GM18873 (cell line): ENCODE results near the gene SPRED1.
"Not testable (repeated sequence)": the region's sequence is repeated elsewhere in the genome, so short reads cannot be mapped to it uniquely, and the experiment has no call there.

Source experiments
- ATAC-seq: cut with Tn5 transposase; IDR thresholded peaks from one replicate; pipeline ENCODE4 v1.9.1; 2021; ENCODE audit warnings: mild to moderate bottlenecking, moderate library complexity, moderate number of reproducible peaks; ENCODE audit not compliant: unreplicated experiment, low FRiP score

The SPRED1 gene

DNA sequence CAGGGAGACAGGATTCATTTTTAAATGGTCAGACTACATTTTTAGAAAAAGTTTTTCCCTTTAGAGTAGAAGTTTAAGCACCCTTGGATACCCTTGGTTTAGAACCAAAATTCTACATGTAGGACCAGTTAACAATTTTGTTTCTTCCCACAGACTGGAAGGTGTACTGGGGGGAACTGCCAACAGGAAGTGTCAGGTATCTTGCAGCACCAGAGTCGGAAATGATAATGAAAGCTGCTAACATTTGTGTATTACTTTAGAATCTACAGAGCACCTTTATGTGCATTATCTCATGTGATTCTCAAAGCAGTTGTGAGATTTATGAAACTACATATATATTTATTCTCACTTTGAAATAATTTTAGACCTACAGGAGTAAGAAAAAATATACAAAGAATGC, 21.5 kb downstream of the SPRED1 start:
- ATAC-seq: no peak

DNA sequence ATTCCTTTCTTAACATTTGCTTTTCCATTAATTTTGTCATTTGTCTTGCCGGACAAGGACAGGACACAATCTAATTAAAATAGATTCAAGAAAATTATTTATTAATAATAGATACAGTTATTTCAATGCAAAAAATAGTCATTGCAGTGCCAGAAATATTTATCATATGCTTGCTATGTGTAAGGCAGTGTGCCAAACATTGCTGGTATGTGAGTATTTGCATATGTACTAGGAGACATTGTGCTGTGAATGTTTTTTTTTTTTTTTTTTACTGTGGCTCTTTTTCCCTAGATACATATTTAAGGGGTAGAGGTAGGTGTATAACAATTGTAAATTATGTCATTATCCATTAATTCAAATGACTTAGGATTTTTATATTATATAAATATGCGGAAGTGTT, 23.3 kb downstream of the SPRED1 start:
- no peak for ATAC-seq

- ATAC-seq: not testable (repeated sequence)
Measured at GRCh38 chr15:38277281-38277680, 24.6 kb downstream of the SPRED1 start.

DNA sequence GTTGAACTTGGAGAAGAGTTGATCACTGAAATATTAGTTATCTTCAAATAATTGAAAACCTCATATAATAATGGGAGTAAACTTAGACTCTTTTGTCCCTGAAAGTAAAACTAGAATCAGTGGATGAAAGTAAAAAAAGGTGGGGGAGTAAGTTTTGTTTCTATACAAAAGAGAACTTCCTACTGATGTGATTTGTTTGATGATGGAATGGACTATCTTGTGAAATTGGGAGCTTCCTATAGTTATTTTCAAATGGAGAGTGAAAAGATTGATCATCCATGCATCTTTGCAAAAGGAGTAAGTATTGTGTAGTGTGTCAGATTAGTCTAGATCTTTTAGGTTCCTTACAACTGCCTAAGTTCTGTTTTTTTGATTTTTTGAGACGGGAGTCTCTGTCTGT, 28.4 kb downstream of the SPRED1 start:
- ATAC-seq: no peak

DNA sequence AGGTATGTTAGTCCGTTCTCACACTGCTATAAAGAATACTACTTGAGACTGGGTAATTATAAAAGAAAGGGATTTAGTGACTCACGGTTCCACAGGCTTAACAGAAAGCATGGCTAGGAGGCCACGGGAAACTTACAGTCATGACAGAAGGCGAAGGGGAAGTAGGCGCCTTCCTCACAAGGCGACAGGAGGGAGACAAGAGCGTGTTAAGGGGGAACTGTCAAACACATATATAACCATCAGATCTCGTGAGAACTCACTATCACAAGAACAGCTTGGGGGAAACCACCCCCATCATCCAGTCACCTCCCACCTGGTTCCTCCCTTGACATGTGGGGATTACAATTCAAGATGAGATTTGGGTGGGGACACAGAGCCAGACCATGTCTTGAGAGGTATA, 30.4 kb downstream of the SPRED1 start:
- no peak for ATAC-seq

DNA sequence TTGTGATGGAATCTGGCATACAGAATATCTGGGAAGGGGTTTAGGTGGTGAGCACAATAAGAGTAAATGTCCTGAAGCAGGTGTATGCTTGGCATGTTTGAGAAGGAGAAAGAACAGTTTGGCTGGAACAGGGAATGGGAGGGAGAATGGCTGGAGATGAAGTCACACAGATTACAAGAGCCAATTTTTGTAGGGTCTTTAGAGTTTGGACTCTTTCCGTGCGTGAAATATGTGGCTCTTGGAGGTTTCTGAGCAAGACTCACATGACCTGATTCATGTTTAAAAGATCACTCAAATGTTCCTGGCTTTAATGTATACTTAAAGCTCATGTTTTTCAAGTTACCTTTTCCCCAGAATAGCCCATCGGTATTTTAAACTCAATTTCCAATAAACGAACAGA, 32.8 kb downstream of the SPRED1 start:
- ATAC-seq: no peak

DNA sequence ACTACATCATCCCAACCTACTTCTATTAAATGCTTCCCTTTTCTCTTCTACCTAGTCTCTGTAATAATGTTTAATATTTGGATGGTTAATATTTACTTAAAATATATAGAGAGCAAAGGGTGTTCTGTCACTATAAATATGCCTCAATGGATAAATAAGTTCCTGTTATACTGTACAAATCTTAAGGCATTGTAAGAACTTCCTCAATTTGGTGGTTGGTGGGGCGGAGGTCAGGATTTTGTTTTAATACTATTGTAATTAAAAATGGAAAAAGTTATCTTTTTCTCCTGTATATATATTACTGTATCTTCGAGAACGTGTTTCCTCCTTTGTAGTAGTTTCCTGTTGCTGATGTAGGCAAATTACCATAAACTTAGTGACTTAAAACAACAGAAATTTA, 41.5 kb downstream of the SPRED1 start:
- ATAC-seq: no peak

DNA sequence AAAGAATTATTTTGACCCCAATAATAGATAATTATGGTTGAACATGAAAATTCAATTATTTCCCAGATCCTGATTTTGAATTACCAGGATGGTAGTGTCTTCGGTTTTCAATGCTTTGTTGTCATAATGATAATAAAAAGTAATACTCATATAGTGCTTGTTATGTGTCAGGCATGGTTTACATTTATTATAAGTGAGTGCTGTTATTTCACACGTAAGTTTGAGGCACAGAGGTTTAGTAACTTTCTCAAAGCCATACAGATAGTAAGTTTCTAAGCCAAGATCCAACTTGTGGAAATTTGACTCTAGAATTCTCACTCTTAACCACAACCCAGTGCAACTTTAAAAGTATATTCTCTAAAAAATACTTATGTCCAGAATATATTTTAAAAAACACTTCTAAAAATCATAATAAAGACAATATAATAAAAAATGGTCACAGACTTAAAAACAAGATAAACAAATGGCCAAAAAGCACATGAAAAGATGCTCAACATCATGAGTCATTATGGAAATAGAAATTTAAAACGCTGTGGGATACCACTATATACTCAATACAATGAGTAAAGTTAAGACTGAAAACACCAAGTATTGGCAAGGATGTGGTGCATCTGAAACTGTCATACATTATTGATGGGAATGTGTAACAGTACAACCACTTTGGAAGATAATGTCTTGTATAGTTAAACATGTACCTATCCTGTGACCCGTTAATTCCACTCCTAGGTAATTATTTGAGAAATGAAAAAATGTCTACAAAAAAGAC, 45.2 kb downstream of the SPRED1 start:
- peak; percentile 52 for ATAC-seq

DNA sequence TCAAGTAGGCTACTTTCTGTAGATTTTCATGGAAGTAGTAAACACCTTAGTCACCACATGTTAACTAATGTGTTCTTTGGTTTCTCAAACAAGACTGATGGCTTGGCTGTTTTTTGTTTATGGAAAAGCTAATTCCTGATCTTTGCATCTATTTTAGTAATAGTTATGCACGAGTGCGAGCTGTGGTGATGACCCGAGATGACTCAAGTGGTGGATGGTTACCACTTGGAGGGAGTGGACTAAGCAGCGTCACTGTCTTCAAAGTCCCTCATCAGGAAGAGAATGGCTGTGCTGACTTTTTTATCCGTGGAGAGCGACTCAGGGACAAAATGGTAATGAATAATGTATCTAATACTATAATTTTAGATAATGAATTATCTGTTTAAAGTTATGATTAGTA, 46.6 kb downstream of the SPRED1 start:
- ATAC-seq: no peak

DNA sequence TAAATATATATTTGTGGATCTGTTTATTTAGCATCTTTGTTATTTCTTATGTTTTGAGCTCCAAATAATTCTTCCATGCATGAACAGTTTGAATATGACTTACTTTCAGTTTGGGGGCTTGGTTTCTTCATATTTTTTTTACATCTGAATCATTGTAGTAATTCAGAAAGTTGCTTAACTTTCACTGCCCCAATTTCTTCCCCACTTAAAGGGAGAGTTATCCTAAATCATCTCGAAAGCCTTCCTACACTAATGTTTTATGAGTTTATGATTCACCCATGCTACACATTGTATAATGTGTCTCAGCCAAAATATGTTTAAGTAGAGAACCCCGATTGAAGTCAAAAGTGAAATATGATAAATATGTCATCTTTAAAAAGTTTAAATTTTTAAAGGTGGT, 47.8 kb downstream of the SPRED1 start:
- ATAC-seq: no peak

- ATAC-seq: no peak
Measured at GRCh38 chr15:38304481-38304880, 51.8 kb downstream of the SPRED1 start.

GRCh38 chr15:38307251-38307650, 54.6 kb downstream of the SPRED1 start:
- ATAC-seq: no peak

- no peak for ATAC-seq
Measured at GRCh38 chr15:38307861-38308641, 55.4 kb downstream of the SPRED1 start.

- no peak for ATAC-seq
Measured at GRCh38 chr15:38308797-38309196, 56.2 kb downstream of the SPRED1 start.

GRCh38 chr15:38312190-38312589, 59.6 kb downstream of the SPRED1 start:
- no peak for ATAC-seq

DNA sequence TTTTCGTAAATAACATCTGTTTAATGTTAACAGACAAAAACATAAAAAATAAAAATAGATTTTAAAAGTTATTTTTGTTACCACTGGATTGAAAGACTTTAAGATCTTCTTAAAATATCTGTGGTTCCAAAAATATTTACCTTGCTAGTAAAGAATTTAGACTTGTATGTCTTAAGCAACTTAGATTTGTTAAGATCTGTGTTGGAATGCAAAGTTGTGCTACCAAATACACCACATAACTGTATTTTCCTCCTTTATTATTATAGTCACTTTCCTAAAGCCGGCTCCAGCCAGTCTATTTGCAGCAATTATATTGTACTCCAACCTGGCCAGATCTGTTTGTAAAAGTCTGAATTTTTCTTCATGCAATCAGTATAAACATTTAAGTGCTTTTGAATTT, 63.7 kb downstream of the SPRED1 start:
- no peak for ATAC-seq

DNA sequence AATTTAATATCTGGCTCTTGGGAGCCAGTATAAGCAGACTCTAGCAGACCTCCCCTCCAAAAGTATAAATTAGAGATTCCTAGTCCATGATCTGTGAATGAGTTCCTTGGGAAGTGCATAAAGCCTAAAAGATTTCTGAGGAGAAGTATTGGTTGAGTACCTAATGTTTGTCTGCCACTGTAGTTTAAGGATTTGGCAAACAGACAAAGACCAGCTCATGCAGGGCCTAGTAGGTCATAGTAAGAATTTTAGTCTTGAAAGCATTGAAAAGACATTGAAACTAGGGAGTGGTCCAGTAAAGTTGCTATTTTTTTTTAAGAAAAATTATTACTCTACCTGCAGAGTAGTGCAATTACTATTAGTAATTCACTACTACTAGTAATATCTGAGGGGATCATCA, 67.5 kb downstream of the SPRED1 start:
- ATAC-seq: no peak

GRCh38 chr15:38320866-38321265, 68.2 kb downstream of the SPRED1 start:
- no peak for ATAC-seq

- no peak for ATAC-seq
Measured at GRCh38 chr15:38323895-38324294, 71.3 kb downstream of the SPRED1 start.

DNA sequence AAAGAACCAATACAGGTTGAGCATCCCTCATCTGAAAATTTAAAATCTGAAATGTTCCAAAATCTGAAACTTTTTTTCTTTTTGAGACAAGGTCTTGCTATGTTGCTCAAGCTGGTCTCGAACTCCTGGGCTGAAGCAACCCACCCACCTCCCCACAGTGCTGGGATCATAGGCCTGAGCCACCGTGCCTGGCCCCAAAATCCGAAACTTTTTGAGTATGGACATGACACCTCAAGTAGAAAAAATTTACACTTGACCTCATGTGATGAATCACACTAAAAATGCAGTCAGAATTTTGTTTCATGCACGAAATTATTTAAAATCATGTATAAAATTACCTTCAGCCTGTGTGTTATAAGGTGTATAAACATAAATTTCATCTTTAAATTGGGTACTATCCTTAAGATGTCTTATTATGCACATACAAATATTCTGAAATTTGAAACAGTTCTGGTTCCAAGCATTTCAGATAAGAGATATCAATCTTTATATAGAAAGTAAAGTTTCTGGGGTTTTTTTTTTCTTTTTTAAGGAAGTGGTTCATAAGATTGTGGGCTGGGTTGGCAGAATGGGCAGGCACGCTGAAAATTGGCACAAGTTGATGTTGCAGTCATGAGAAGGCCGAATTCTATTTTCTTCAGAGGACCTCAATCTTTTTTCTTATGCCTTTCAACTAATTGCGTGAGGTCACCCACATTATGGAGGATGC, 72.5 kb downstream of the SPRED1 start:
- ATAC-seq: no peak

DNA sequence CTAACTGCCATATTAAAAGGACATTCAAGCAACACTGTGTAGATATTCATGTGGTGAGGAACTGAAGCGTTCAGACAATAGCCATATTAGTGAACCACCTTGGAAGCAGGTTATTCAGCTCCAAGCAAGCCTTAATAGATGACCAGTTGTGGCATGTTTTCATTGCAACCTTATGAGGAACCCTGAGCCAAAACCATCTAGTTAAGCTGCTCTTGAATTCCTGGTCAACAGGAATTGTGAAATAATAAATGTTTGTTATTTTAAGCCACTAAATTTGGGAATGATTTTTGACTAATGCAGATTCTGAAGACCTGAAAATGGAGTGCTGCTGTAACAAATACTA, 73.0 kb downstream of the SPRED1 start:
- ATAC-seq: no peak
